A673 (cell line): ENCODE data around the gene TMBIM4.

Experiments used
- CTCF ChIP-seq: fragments of 300-800, 200-600 bp; sonication (generic); conservative IDR thresholded peaks from 2 replicates; pipeline ENCODE4 v1.5.1; 2017; ENCODE audit warnings: low read depth, mild to moderate bottlenecking, antibody characterized with exemption, low read length, moderate library complexity, mixed read lengths
- EZH2 ChIP-seq: fragments of 200-600 bp; sonication (generic); IDR thresholded peaks from 2 replicates; pipeline ENCODE4 v1.6.1; 2017; ENCODE audit warnings: borderline replicate concordance, low read depth, mild to moderate bottlenecking, mixed read lengths, antibody characterized with exemption, low read length; ENCODE audit not compliant: poor library complexity, severe bottlenecking

- peak; percentile 64 for TF ChIP-seq CTCF
- no peak for TF ChIP-seq EZH2
Observed at GRCh38 chr12:66120477-66120876, 49.3 kb downstream of the TMBIM4 start.
